RWPE2 (cell line): ENCODE data around the gene PARD6B.

Experiments used
- ATAC-seq: fragments of 200-7000 bp; cut with Tn5 transposase; 3 replicates; pipeline ENCODE4 v1.9.1; 2021; ENCODE audit warnings: low read depth
- DNase-seq: peaks from one replicate; pipeline ENCODE4 v3.0.0-alpha.2; 2020; ENCODE audit warnings: low spot score
- H3K27ac ChIP-seq: fragments of 450-650 bp; 2 replicates; pipeline ENCODE4 v1.5.1; 2017; ENCODE audit warnings: mild to moderate bottlenecking; ENCODE audit not compliant: poor library complexity, severe bottlenecking
- H3K27me3 ChIP-seq: fragments of 250-450 bp; sonication (Bioruptor Pico); 2 replicates; pipeline ENCODE4 v1.5.1; 2021; ENCODE audit warnings: mild to moderate bottlenecking, moderate library complexity; ENCODE audit not compliant: insufficient read depth, poor library complexity, severe bottlenecking
- H3K36me3 ChIP-seq: fragments of 250-450 bp; sonication (Bioruptor Pico); 2 replicates; pipeline ENCODE4 v1.5.1; 2020; ENCODE audit warnings: low read depth, mild to moderate bottlenecking, moderate library complexity
- H3K4me1 ChIP-seq: fragments of 250-450 bp; sonication (Bioruptor Pico); 2 replicates; pipeline ENCODE4 v1.5.1; 2021; ENCODE audit warnings: mild to moderate bottlenecking, moderate library complexity; ENCODE audit not compliant: insufficient read depth, poor library complexity, severe bottlenecking
- H3K4me3 ChIP-seq: fragments of 250-450 bp; sonication (Bioruptor Pico); 2 replicates; pipeline ENCODE4 v1.5.1; 2021; ENCODE audit warnings: mild to moderate bottlenecking, moderate library complexity; ENCODE audit not compliant: severe bottlenecking
- H3K9me3 ChIP-seq: fragments of 250-450 bp; sonication (Bioruptor Pico); 2 replicates; pipeline ENCODE4 v1.5.1; 2021; ENCODE audit warnings: mild to moderate bottlenecking, moderate library complexity; ENCODE audit not compliant: severe bottlenecking
- CTCF ChIP-seq: fragments of 450-650 bp; IDR thresholded peaks from one replicate; pipeline ENCODE4 v1.5.1; 2017; ENCODE audit warnings: mild to moderate bottlenecking, moderate library complexity; ENCODE audit not compliant: poor library complexity, severe bottlenecking

Gene PARD6B

GRCh38 chr20:50716518-50716917 is 14.9 kb upstream of the PARD6B start:
- H3K4me3 ChIP-seq: no peak overlapping the region
- peaks cover 5% of the 10 kb centered on the region for H3K4me1 ChIP-seq
- no peaks in the 10 kb centered on the region for H3K36me3 ChIP-seq
- no peak for TF ChIP-seq CTCF
- no peaks in the 10 kb centered on the region for H3K27me3 ChIP-seq
- H3K9me3 ChIP-seq: no peaks in the 10 kb centered on the region
- no peak overlapping the region for H3K27ac ChIP-seq
- no peak for DNase-seq
- ATAC-seq: no peak

GRCh38 chr20:50717312-50717711 is 14.1 kb upstream of the PARD6B start:
- Histone ChIP-seq H3K27me3 (no peaks in the 10 kb centered on the region), H3K27ac (no peak overlapping the region), H3K9me3 (no peaks in the 10 kb centered on the region), H3K4me1 (peaks cover 5% of the 10 kb centered on the region), H3K4me3 (no peak overlapping the region), H3K36me3 (no peaks in the 10 kb centered on the region)
- ATAC-seq (no peak), DNase-seq (no peak)
- TF ChIP-seq CTCF: no peak

GRCh38 chr20:50717974-50718761 is 13.2 kb upstream of the PARD6B start:
- Histone ChIP-seq H3K36me3 (no peaks in the 10 kb centered on the region), H3K9me3 (no peaks in the 10 kb centered on the region), H3K27ac (no peak overlapping the region), H3K4me3 (no peak overlapping the region), H3K27me3 (no peaks in the 10 kb centered on the region), H3K4me1 (peaks cover 5% of the 10 kb centered on the region)
- peak; percentile 50 for TF ChIP-seq CTCF
- DNase-seq: peak; percentile 61
- ATAC-seq: 0 out of 3 replicates have a peak, but pooled peaks have one; percentile 22

GRCh38 chr20:50719328-50719727 is 12.1 kb upstream of the PARD6B start:
- no peak for TF ChIP-seq CTCF
- no peak overlapping the region for H3K4me3 ChIP-seq
- DNase-seq (peak; percentile 39), ATAC-seq (no peak)
- no peak overlapping the region for H3K27ac ChIP-seq
- H3K36me3 ChIP-seq: no peaks in the 10 kb centered on the region
- H3K27me3 ChIP-seq: no peaks in the 10 kb centered on the region
- peaks cover 5% of the 10 kb centered on the region for H3K4me1 ChIP-seq
- no peaks in the 10 kb centered on the region for H3K9me3 ChIP-seq

GRCh38 chr20:50720026-50720425 is 11.4 kb upstream of the PARD6B start:
- H3K4me1 ChIP-seq: peaks cover 11% of the 10 kb centered on the region
- no peaks in the 10 kb centered on the region for H3K27me3 ChIP-seq
- no peak for TF ChIP-seq CTCF
- ATAC-seq (no peak), DNase-seq (peak; percentile 55)
- H3K9me3 ChIP-seq: no peaks in the 10 kb centered on the region
- no peak overlapping the region for H3K4me3 ChIP-seq
- no peak overlapping the region for H3K27ac ChIP-seq
- H3K36me3 ChIP-seq: no peaks in the 10 kb centered on the region
